Activated naive CD8-positive, alpha-beta T cell (primary cell): ENCODE results near the gene PAEP.

Experiments used
- H3K27ac Mint-ChIP-seq: one replicate; pipeline ENCODE4 v1.8.0; 2021; ENCODE audit warnings: mixed read lengths
- H3K27me3 Mint-ChIP-seq: one replicate; pipeline ENCODE4 v1.8.0; 2021; ENCODE audit warnings: mixed read lengths
- H3K36me3 Mint-ChIP-seq: one replicate; pipeline ENCODE4 v1.8.0; 2021; ENCODE audit warnings: mixed read lengths
- H3K4me1 Mint-ChIP-seq: one replicate; pipeline ENCODE4 v1.8.0; 2021; ENCODE audit warnings: low read depth, mixed read lengths
- H3K4me3 Mint-ChIP-seq: one replicate; pipeline ENCODE4 v1.8.0; 2021; ENCODE audit warnings: mild to moderate bottlenecking, mixed read lengths
- H3K9me3 Mint-ChIP-seq: one replicate; pipeline ENCODE4 v1.8.0; 2021; ENCODE audit warnings: low read depth, mixed read lengths

Gene PAEP

DNA sequence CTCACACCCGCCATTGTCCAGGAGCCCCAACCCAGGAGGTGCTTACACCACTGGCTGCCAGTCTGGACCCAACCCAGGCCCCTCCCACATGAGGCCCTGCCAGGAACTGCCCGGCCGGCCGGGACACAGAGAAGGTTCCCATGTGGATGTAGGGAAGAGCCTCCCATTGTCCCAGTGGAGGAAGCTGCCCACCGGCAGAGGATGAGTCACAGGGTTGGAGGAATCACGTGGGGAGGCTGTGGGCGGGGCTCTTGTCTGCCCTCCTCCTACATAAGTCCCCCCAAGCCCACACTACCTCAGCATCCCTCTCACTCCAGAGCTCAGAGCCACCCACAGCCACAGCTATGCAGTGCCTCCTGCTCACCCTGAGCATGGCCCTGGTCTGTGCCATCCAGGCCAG is 26.1 kb downstream of the PAEP start:
- Mint-ChIP-seq H3K4me1 (no peaks in the 10 kb centered on the region), H3K27ac (no peak overlapping the region), H3K36me3 (no peaks in the 10 kb centered on the region), H3K4me3 (no peak overlapping the region), H3K9me3 (no peaks in the 10 kb centered on the region), H3K27me3 (peaks cover 6% of the 10 kb centered on the region)

DNA sequence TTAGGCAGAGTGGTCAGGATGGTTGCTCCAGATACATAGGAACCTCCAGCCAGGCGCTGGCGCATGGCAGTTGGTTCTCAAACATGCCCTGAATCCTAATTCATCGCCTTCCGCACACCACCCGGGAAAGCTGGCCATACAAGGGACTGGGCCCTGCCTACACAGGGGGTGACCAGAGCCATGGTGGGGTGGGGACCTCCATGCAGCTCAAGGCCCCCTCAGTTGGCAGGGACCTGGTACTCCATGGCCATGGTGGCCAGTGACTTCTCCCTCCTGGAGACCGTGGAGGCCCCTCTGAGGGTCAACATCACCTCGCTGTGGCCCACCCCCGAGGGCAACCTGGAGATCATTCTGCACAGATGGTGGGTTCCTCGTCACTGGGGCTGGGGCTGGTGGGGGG is 26.8 kb downstream of the PAEP start:
- no peak overlapping the region for H3K4me3 Mint-ChIP-seq
- H3K4me1 Mint-ChIP-seq: no peaks in the 10 kb centered on the region
- H3K9me3 Mint-ChIP-seq: no peaks in the 10 kb centered on the region
- H3K27me3 Mint-ChIP-seq: peaks cover 6% of the 10 kb centered on the region
- no peaks in the 10 kb centered on the region for H3K36me3 Mint-ChIP-seq
- H3K27ac Mint-ChIP-seq: no peak overlapping the region

DNA sequence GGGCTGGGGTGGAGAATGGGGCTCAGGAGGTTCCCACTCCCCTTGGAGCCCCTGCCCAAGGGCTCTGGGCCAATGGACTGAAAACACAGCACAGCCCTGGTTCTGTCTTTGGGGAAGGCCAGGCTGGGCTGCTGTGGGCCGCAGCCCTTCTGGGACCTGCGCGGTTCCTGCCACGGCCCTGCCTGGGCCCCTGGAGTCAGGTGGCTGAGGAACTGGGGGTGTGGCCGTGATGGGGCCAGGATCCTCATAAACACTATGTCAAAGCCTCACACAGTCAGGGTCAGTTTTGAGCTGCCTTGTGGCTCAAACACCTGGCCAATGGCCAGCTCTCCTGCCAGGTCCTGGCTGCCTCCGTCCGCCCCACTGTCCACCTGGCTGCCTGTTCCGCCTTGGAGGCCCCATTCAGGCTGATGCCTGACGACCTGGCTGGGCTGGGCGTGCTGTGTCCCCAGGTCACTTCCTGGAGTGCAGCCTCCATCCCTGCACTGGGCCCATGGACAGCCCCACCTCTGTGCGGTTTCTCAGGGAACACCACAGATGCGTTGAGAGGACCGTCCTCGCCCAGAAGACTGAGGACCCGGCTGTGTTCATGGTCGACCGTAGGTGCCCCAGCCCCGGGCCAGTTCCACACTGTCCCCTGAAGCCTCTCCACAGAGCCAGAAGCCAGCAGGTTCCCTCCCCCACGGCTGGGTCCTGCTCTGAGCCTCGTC is 27.5 kb downstream of the PAEP start:
- H3K27ac Mint-ChIP-seq: no peak overlapping the region
- peaks cover 6% of the 10 kb centered on the region for H3K27me3 Mint-ChIP-seq
- H3K4me3 Mint-ChIP-seq: no peak overlapping the region
- no peaks in the 10 kb centered on the region for H3K36me3 Mint-ChIP-seq
- H3K4me1 Mint-ChIP-seq: no peaks in the 10 kb centered on the region
- H3K9me3 Mint-ChIP-seq: no peaks in the 10 kb centered on the region

DNA sequence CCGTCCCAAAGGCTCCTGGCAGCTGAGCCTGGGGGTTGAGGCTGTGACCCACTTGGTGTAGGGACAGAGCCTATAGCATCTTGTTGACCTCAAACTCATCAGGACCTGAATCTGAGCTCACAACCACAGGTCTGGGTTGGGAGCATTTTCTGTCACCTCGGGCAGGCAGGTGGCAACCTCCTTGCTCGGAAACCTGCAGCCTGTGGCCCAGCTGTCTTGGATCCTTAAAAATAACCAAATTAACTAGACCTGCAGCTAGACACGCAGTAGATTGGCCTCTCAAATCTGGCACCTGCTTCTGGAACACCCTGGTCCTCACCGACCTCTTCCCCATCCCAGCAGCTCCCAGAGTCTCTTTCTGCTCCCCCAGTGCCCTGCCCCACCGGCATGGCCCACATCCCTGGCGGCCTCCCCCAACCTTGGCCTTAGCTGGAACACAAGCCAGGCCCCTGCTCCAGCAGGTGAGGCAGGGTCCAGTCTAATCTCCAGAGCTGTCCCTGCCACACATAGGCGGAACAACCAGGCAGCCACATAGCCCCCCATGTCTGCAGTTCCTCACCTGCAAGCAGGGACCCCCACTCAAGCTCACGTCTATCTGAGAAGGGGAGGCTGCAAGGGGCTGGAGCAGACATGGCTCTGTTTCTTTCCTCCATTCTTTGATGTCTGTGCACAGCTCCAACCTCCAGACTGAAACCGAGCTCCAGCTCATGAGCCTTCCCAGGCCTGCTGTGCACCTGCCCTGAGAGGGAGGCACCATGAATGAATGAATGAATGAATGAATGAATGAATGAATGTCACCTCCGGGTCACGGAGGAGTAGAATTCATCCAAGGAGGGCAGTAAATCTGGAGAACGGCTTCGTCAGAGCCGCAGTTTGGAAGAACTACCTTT is 28.3 kb downstream of the PAEP start:
- no peak overlapping the region for H3K27ac Mint-ChIP-seq
- no peaks in the 10 kb centered on the region for H3K9me3 Mint-ChIP-seq
- no peaks in the 10 kb centered on the region for H3K4me1 Mint-ChIP-seq
- H3K4me3 Mint-ChIP-seq: no peak overlapping the region
- peaks cover 6% of the 10 kb centered on the region for H3K27me3 Mint-ChIP-seq
- no peaks in the 10 kb centered on the region for H3K36me3 Mint-ChIP-seq

- Mint-ChIP-seq H3K4me3 (no peak overlapping the region), H3K27me3 (peaks cover 6% of the 10 kb centered on the region), H3K36me3 (no peaks in the 10 kb centered on the region), H3K27ac (no peak overlapping the region), H3K4me1 (no peaks in the 10 kb centered on the region), H3K9me3 (no peaks in the 10 kb centered on the region)
Measured at GRCh38 chr9:135590486-135591079, 29.0 kb downstream of the PAEP start.

- H3K27me3 Mint-ChIP-seq: peaks cover 6% of the 10 kb centered on the region
Measured at GRCh38 chr9:135591506-135592330, 30.2 kb downstream of the PAEP start.

GRCh38 chr9:135592331-135592590 is 30.7 kb downstream of the PAEP start:
- Mint-ChIP-seq H3K4me3 (no peak overlapping the region), H3K27ac (no peak overlapping the region), H3K27me3 (peaks cover 6% of the 10 kb centered on the region), H3K36me3 (no peaks in the 10 kb centered on the region), H3K4me1 (no peaks in the 10 kb centered on the region), H3K9me3 (no peaks in the 10 kb centered on the region)

More at GRCh38 chr9:135591506-135592330, 30.2 kb downstream of the PAEP start:
- Mint-ChIP-seq H3K4me3 (no peak overlapping the region), H3K36me3 (no peaks in the 10 kb centered on the region), H3K4me1 (no peaks in the 10 kb centered on the region), H3K9me3 (no peaks in the 10 kb centered on the region), H3K27ac (no peak overlapping the region)

DNA sequence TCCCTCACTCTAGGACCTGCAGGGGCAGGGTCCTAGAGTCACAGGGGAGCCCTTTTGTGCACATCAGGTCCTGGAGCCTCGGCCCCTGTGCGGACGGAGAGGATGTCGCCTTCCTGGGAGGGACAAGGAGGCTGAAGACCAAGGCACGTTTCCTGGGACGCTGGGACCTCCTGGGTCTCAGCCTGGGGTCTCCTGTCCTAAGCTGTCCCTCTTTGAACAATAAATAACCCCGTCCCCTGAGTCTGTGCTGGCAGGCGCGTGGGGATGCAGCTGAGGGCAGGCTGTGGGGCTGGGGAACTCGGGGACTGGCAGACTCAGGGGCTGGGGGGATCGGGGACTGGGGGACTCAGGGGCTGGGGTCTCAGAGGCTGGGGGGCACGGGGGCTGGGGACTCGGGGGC is 31.1 kb downstream of the PAEP start:
- Mint-ChIP-seq H3K36me3 (no peaks in the 10 kb centered on the region), H3K9me3 (no peaks in the 10 kb centered on the region), H3K4me3 (no peak overlapping the region), H3K4me1 (no peaks in the 10 kb centered on the region), H3K27ac (no peak overlapping the region), H3K27me3 (peaks cover 6% of the 10 kb centered on the region)

GRCh38 chr9:135596211-135596610 is 34.7 kb downstream of the PAEP start:
- Mint-ChIP-seq H3K36me3 (no peaks in the 10 kb centered on the region), H3K27ac (no peak overlapping the region), H3K9me3 (no peaks in the 10 kb centered on the region), H3K27me3 (peaks cover 5% of the 10 kb centered on the region), H3K4me1 (no peaks in the 10 kb centered on the region), H3K4me3 (no peak overlapping the region)

DNA sequence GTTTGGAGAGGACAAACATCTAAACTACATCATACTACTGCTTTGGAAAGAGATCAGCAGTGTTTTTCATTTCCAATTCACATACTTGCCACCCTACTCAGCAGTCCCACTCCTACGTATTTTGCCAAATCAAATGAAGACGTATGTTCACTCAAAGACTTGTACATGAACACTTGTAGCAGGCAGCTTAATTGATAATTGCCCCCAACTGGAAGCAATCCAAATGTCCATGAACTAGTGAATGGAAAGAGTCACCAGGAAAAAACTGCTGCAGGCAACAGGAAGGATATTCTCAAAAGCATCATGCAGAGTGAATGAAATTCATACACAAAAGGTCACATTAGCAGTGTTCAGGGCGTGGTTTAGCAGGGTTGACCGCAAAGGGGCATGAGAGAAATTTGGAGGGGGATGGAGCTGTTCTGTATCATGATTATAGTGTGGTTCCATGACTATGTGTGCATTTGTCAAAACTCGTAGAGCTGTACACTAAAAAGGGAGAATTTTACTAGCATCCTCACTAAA is 38.8 kb downstream of the PAEP start:
- Mint-ChIP-seq H3K4me3 (no peak overlapping the region), H3K9me3 (no peaks in the 10 kb centered on the region), H3K27me3 (peaks cover 5% of the 10 kb centered on the region), H3K36me3 (no peaks in the 10 kb centered on the region), H3K4me1 (no peaks in the 10 kb centered on the region), H3K27ac (no peak overlapping the region)

DNA sequence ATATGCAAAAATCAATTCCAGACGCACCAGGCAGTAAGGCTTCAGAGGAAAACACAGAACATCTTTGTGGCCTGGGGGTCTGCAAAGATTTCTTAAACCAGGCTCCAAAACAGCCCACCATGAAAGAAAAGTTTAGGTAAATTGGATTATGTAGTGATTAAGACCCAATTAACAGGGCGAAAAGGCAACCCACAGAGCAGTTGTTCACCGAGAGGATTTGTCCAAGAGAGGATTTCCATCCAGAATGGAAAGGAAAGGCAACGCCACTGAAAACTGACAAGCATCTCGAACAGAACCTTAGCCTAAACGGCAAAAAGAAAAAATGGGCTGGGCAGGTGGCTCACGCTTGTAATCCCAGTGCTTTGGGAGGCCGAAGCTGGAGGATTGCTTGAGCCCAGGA is 40.4 kb downstream of the PAEP start:
- Mint-ChIP-seq H3K4me3 (no peak overlapping the region), H3K9me3 (no peaks in the 10 kb centered on the region), H3K27me3 (peaks cover 5% of the 10 kb centered on the region), H3K36me3 (no peaks in the 10 kb centered on the region), H3K4me1 (no peaks in the 10 kb centered on the region), H3K27ac (no peak overlapping the region)

DNA sequence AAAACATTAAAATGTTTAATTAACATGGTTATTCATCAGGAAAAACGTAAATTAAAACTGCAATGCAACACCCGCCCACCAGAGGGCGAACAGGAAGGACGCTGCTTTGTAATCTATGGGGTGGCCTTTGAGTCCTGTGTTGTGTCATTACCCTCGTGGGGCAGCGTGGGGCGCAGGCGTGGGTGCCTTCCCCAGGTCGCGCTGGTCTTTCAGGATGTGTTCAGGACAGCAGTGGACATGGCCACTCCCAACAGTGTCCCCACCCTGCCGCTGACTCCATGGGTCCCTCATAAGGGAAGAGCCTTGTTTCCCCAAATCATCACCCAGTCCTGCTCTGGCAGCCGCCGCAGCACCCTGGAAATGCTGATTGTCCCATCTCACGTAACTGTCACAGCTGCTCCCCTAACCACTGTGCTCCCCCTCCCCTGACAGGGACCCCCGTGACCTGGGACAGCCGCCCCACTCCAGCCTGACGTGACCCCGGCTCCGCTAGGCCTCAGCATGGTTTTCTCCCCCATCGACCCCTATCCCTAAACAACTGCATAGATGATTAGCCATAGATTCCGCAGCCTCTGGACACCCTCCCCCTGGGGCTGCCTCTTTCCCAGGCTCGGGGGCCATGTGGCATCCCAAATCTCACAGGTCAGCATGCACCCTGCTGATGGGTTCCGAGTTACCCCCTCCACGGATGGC is 41.4 kb downstream of the PAEP start:
- Mint-ChIP-seq H3K27ac (no peak overlapping the region), H3K4me3 (no peak overlapping the region), H3K36me3 (no peaks in the 10 kb centered on the region), H3K27me3 (peaks cover 5% of the 10 kb centered on the region), H3K9me3 (no peaks in the 10 kb centered on the region), H3K4me1 (no peaks in the 10 kb centered on the region)

- no peaks in the 10 kb centered on the region for H3K9me3 Mint-ChIP-seq
- H3K4me1 Mint-ChIP-seq: no peaks in the 10 kb centered on the region
- H3K27ac Mint-ChIP-seq: no peak overlapping the region
- no peaks in the 10 kb centered on the region for H3K36me3 Mint-ChIP-seq
- no peak overlapping the region for H3K4me3 Mint-ChIP-seq
- peaks cover 2% of the 10 kb centered on the region for H3K27me3 Mint-ChIP-seq
Measured at GRCh38 chr9:135604437-135605237, 43.1 kb downstream of the PAEP start.
